ENCODE measurements around the gene ST6GALNAC5.

ST6GALNAC5 gene

GRCh38 chr1:76905876-76906595 is 38.8 kb downstream of the ST6GALNAC5 start:
- no peak for TF ChIP-seq CTCF (conservative IDR thresholded peaks at IDR 0.05; ENCODE audit: low read depth, low read length)
- no peak overlapping the region for H3K4me3 ChIP-seq (ENCODE audit: low read depth, low read length)
- no peak for DNase-seq (ENCODE audit: low read depth)

- TF ChIP-seq CTCF (conservative IDR thresholded peaks at IDR 0.05; ENCODE audit: low read depth, low read length) = no peak
- no peak for DNase-seq (ENCODE audit: low read depth)
Observed at GRCh38 chr1:76909311-76909710, 42.0 kb downstream of the ST6GALNAC5 start.

GRCh38 chr1:76919085-76919484 is 51.8 kb downstream of the ST6GALNAC5 start:
- no peak for DNase-seq (ENCODE audit: low read depth)
- TF ChIP-seq CTCF (conservative IDR thresholded peaks at IDR 0.05; ENCODE audit: low read depth, low read length) = no peak
- H3K4me3 ChIP-seq (ENCODE audit: low read depth, low read length) = no peak overlapping the region

More at GRCh38 chr1:76909311-76909710, 42.0 kb downstream of the ST6GALNAC5 start:
- no peak overlapping the region for H3K4me3 ChIP-seq (ENCODE audit: low read depth, low read length)

- DNase-seq (ENCODE audit: low read depth) = no peak
- no peak overlapping the region for H3K4me3 ChIP-seq (ENCODE audit: low read depth, low read length)
- no peak for TF ChIP-seq CTCF (conservative IDR thresholded peaks at IDR 0.05; ENCODE audit: low read depth, low read length)
Observed at GRCh38 chr1:76921590-76921989, 54.3 kb downstream of the ST6GALNAC5 start.

- TF ChIP-seq CTCF (conservative IDR thresholded peaks at IDR 0.05; ENCODE audit: low read depth, low read length) = no peak
- DNase-seq (ENCODE audit: low read depth) = no peak
- no peak overlapping the region for H3K4me3 ChIP-seq (ENCODE audit: low read depth, low read length)
Observed at GRCh38 chr1:76925825-76926224, 58.5 kb downstream of the ST6GALNAC5 start.

- no peak overlapping the region for H3K4me3 ChIP-seq (ENCODE audit: low read depth, low read length)
- DNase-seq (ENCODE audit: low read depth) = no peak
- no peak for TF ChIP-seq CTCF (conservative IDR thresholded peaks at IDR 0.05; ENCODE audit: low read depth, low read length)
Observed at GRCh38 chr1:76928522-76928921, 61.2 kb downstream of the ST6GALNAC5 start.

GRCh38 chr1:76929136-76929535 is 61.9 kb downstream of the ST6GALNAC5 start:
- H3K4me3 ChIP-seq (ENCODE audit: low read depth, low read length) = no peak overlapping the region
- DNase-seq (ENCODE audit: low read depth) = no peak
- TF ChIP-seq CTCF (conservative IDR thresholded peaks at IDR 0.05; ENCODE audit: low read depth, low read length) = no peak
